ENCODE measurements around the gene NPTX2. TPM values are rescaled to one million over a fixed set of nuclear protein-coding genes. Genes with fewer than 3 reads are reported as not detected.

Gene NPTX2
- total RNA-seq, 4 donors from 2014 or later = 22.4 to 52.5 (median 30.1) TPM

- no peak overlapping the region for H3K4me3 ChIP-seq
- H3K9me3 ChIP-seq = peaks cover 0 to 21% (median 0%) of the 10 kb centered on the region in 4 donors
- no peaks in the 10 kb centered on the region for H3K36me3 ChIP-seq
- H3K27ac ChIP-seq (replicated peaks in 1 of 4) = no peak overlapping the region
- no peak for DNase-seq (ENCODE audit: extremely low spot score)
- intact Hi-C loops (cut with DNase I) = no loop called here
- H3K27me3 ChIP-seq = peaks cover 0 to 71% (median 0%) of the 10 kb centered on the region in 4 donors
- H3K4me1 ChIP-seq = no peaks in the 10 kb centered on the region
- 94% methylated on average over 3 of the region's 8 CpGs for WGBS
- TF ChIP-seq POLR2A (IDR thresholded peaks at IDR 0.05; ENCODE audit: low read depth) (no peak), EP300 (IDR thresholded peaks at IDR 0.05) (no peak), POLR2AphosphoS5 (IDR thresholded peaks at IDR 0.05) (no peak)
- TF ChIP-seq, protein P1, sequence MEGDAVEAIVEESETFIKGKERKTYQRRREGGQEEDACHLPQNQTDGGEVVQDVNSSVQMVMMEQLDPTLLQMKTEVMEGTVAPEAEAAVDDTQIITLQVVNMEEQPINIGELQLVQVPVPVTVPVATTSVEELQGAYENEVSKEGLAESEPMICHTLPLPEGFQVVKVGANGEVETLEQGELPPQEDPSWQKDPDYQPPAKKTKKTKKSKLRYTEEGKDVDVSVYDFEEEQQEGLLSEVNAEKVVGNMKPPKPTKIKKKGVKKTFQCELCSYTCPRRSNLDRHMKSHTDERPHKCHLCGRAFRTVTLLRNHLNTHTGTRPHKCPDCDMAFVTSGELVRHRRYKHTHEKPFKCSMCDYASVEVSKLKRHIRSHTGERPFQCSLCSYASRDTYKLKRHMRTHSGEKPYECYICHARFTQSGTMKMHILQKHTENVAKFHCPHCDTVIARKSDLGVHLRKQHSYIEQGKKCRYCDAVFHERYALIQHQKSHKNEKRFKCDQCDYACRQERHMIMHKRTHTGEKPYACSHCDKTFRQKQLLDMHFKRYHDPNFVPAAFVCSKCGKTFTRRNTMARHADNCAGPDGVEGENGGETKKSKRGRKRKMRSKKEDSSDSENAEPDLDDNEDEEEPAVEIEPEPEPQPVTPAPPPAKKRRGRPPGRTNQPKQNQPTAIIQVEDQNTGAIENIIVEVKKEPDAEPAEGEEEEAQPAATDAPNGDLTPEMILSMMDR (IDR thresholded peaks at IDR 0.05) = no peak
These were observed 10.3 kb downstream of the NPTX2 start for GRCh38 chr7:98627413-98627790.

GRCh38 chr7:98628418-98628817, 11.3 kb downstream of the NPTX2 start:
- intact Hi-C loops (cut with DNase I) = no loop called here

DNA sequence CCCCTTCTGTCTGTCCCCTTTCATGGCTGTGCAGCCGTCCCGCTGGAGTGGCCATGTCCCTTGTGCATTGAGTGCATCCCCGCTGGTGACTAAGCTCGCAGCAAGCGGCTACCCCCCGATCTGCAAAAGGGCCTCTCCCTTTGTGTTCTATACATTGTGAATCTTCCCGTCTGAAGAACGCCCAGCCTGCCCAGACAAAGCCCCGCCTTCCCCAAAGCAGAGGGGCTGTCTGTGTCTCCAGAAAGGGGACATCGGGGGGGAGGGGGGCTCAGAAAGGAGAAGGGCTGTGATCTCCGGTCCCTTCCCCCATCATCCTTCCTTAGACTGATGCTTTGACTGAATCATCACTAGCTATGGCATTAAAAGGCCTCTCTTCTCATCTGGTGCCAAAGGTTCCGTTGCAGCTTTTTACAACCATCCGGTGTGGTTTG, 11.9 kb downstream of the NPTX2 start:
- Histone ChIP-seq H3K4me3 (no peak overlapping the region), H3K9me3 (peaks cover 0 to 20% (median 0%) of the 10 kb centered on the region in 4 donors), H3K4me1 (no peaks in the 10 kb centered on the region), H3K27me3 (peaks cover 0 to 61% (median 0%) of the 10 kb centered on the region in 4 donors), H3K27ac (replicated peaks in 1 of 4) (no peak overlapping the region), H3K36me3 (no peaks in the 10 kb centered on the region)
- intact Hi-C loops (cut with DNase I) = no loop called here
- DNase-seq (ENCODE audit: extremely low spot score) = no peak
- TF ChIP-seq POLR2A (IDR thresholded peaks at IDR 0.05; ENCODE audit: low read depth) (no peak), POLR2AphosphoS5 (IDR thresholded peaks at IDR 0.05) (no peak), EP300 (IDR thresholded peaks at IDR 0.05) (no peak)
- TF ChIP-seq, protein P1 (IDR thresholded peaks at IDR 0.05) = no peak
- WGBS = 46% methylated on average over 12 of the region's 13 CpGs

More at GRCh38 chr7:98628418-98628817, 11.3 kb downstream of the NPTX2 start:
- 93% methylated on average over 16 of the region's 16 CpGs for WGBS
- H3K4me1 ChIP-seq = no peaks in the 10 kb centered on the region
- H3K27ac ChIP-seq (replicated peaks in 1 of 4) = no peak overlapping the region
- peaks cover 0 to 26% (median 0%) of the 10 kb centered on the region in 4 donors for H3K9me3 ChIP-seq
- peaks cover 0 to 64% (median 0%) of the 10 kb centered on the region in 4 donors for H3K27me3 ChIP-seq
- no peaks in the 10 kb centered on the region for H3K36me3 ChIP-seq
- DNase-seq (ENCODE audit: extremely low spot score) = no peak
- no peak overlapping the region for H3K4me3 ChIP-seq
- TF ChIP-seq, protein P1 (IDR thresholded peaks at IDR 0.05) = no peak
- TF ChIP-seq POLR2AphosphoS5 (IDR thresholded peaks at IDR 0.05) (no peak), EP300 (IDR thresholded peaks at IDR 0.05) (no peak), POLR2A (IDR thresholded peaks at IDR 0.05; ENCODE audit: low read depth) (no peak)

DNA sequence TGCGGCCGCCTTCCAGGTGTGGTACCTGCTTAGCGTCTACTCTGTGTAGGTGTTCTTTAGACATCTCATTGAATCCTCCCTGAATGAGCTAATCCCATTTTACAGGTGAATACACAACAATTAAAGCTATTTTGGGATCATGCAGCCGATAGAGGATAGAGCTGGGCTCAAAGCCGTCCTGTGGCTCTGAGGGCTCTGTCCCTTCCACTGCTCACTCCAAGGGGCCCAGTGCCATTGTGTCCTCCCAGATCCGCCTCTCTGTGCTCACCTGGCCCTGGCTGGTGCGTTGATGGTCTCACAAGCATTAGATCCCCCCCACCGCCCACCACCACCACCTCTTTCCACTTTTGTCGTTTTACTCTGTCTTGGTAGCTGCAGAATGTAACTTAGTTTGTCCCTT, 13.1 kb downstream of the NPTX2 start:
- H3K27me3 ChIP-seq = peaks cover 0 to 50% (median 0%) of the 10 kb centered on the region in 4 donors
- no peaks in the 10 kb centered on the region for H3K4me1 ChIP-seq
- DNase-seq (ENCODE audit: extremely low spot score) = no peak
- TF ChIP-seq, protein P1 (IDR thresholded peaks at IDR 0.05) = no peak
- TF ChIP-seq POLR2AphosphoS5 (IDR thresholded peaks at IDR 0.05) = no peak
- TF ChIP-seq EP300 (IDR thresholded peaks at IDR 0.05) = no peak
- no peak for TF ChIP-seq POLR2A (IDR thresholded peaks at IDR 0.05; ENCODE audit: low read depth)
- H3K9me3 ChIP-seq = peaks cover 0 to 20% (median 0%) of the 10 kb centered on the region in 4 donors
- intact Hi-C loops (cut with DNase I) = no loop called here
- H3K27ac ChIP-seq (replicated peaks in 1 of 4) = no peak overlapping the region
- H3K36me3 ChIP-seq = no peaks in the 10 kb centered on the region
- no peak overlapping the region for H3K4me3 ChIP-seq
- 73% methylated on average over 9 of the region's 9 CpGs for WGBS

DNA sequence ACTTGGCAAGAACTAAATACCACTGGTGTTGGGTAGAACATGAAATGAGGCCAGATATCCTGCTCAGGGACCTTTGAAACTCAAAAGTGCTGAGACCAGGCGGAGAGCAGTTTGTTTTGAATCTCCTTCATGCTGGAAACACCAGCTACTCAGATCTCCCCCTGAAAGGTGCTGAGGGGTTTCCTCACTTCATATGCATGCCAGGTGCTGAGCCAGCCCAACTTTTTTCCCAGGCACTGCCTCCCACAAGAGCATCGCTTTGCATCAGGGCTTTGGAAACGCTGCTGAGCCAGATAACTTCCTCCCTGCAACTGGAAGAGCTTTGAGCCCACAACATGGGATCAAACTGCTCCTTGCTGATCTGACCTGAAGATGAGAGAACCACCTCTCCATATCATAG, 13.7 kb downstream of the NPTX2 start:
- WGBS = 56% methylated on average over 1 of the region's 3 CpGs
- no peak for DNase-seq (ENCODE audit: extremely low spot score)
- H3K4me1 ChIP-seq = no peaks in the 10 kb centered on the region
- peaks cover 0 to 45% (median 0%) of the 10 kb centered on the region in 4 donors for H3K27me3 ChIP-seq
- TF ChIP-seq POLR2AphosphoS5 (IDR thresholded peaks at IDR 0.05) (no peak), POLR2A (IDR thresholded peaks at IDR 0.05; ENCODE audit: low read depth) (no peak), EP300 (IDR thresholded peaks at IDR 0.05) (no peak)
- TF ChIP-seq, protein P1 (IDR thresholded peaks at IDR 0.05) = no peak
- H3K27ac ChIP-seq (replicated peaks in 1 of 4) = no peak overlapping the region
- peaks cover 0 to 20% (median 0%) of the 10 kb centered on the region in 4 donors for H3K9me3 ChIP-seq
- intact Hi-C loops (cut with DNase I) = no loop called here
- no peaks in the 10 kb centered on the region for H3K36me3 ChIP-seq
- no peak overlapping the region for H3K4me3 ChIP-seq
